ENCODE results near the gene SH3D19. TPM values are rescaled to one million over a fixed set of nuclear protein-coding genes. Genes with fewer than 3 reads are reported as not detected.
A peak's percentile ranks its signal among the peaks of the same experiment; 100 is the strongest.

SH3D19 gene
- total and polyA plus RNA-seq, 8 donors = 11.0 to 129 (median 67.1) TPM

DNA sequence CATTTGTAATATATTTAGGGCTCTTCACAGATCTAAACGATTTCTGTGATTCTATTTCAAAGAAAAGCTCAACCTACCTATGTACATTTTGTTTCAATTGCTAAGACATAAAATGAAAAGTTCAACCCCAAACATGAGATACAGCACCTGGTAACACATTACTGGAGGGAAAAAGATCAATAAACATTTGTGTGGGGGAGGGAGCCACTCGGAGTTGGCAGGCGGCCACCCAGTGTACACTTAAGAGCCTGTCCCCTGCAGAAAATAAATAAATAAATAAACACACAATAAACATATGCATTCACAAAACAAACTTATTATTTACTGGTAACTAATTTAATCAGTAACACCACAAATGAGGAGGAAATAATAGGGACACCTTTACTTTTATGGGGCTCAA is 29.2 kb downstream of the SH3D19 start:
- no peak overlapping the region for H3K27ac ChIP-seq
- WGBS, 5 donors = 32 to 46% (median 43%) methylated on average over 3 of the region's 3 CpGs
- peak in 1 of 2 donors; percentile 36 for DNase-seq
- H3K4me1 ChIP-seq = peaks cover 0 to 28% (median 12%) of the 10 kb centered on the region in 4 donors
- peaks cover 0 to 9% (median 0%) of the 10 kb centered on the region in 4 donors for H3K36me3 ChIP-seq
- no peak overlapping the region for H3K4me3 ChIP-seq
- no peaks in the 10 kb centered on the region for H3K27me3 ChIP-seq
- intact Hi-C loops (cut with DNase I; ENCODE audit: low total_unique reads) = no loop called here
- TF ChIP-seq EP300 (IDR thresholded peaks at IDR 0.05) (no peak), POLR2A (IDR thresholded peaks at IDR 0.05) (no peak), POLR2AphosphoS5 (IDR thresholded peaks at IDR 0.05) (no peak)
- TF ChIP-seq, protein P1, sequence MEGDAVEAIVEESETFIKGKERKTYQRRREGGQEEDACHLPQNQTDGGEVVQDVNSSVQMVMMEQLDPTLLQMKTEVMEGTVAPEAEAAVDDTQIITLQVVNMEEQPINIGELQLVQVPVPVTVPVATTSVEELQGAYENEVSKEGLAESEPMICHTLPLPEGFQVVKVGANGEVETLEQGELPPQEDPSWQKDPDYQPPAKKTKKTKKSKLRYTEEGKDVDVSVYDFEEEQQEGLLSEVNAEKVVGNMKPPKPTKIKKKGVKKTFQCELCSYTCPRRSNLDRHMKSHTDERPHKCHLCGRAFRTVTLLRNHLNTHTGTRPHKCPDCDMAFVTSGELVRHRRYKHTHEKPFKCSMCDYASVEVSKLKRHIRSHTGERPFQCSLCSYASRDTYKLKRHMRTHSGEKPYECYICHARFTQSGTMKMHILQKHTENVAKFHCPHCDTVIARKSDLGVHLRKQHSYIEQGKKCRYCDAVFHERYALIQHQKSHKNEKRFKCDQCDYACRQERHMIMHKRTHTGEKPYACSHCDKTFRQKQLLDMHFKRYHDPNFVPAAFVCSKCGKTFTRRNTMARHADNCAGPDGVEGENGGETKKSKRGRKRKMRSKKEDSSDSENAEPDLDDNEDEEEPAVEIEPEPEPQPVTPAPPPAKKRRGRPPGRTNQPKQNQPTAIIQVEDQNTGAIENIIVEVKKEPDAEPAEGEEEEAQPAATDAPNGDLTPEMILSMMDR (IDR thresholded peaks at IDR 0.05) = no peak
- no peaks in the 10 kb centered on the region for H3K9me3 ChIP-seq

DNA sequence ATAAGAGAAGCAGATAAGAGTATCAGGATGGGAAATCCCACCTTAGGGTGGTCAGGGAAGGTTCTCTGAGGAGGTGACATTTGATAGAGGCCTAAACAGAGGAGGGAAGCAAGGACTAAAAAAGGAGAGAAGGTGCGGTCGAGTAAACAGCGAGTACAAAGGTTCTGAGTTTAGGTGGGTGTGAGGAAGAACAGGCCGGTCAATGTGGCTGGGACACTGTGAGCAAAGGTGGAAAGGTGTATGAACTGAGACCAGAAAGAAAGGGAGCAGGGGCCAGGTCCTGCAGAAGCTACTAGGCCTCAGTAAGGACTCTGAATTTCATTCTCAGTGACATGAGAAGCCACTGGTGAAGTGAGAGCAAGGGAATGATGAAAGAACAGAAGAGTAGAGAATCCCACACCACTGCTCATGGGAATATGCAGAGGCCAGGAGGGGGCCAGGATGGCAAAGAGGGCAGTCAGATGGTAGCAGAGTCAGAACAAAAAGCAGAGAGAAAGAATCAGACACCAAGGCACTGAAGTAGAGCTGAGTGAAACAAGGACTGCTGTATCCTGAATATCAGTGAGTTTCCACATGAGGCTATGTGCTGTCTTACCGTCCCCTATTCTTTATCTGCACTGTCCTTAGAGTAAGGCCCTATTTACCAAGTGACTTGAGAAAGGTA is 30.4 kb downstream of the SH3D19 start:
- 65 to 89% (median 82%) methylated on average over 5 of the region's 5 CpGs for WGBS, 5 donors
- intact Hi-C loops (cut with DNase I; ENCODE audit: low total_unique reads) = no loop called here
- H3K27me3 ChIP-seq = no peaks in the 10 kb centered on the region
- peaks cover 0 to 9% (median 0%) of the 10 kb centered on the region in 4 donors for H3K36me3 ChIP-seq
- no peak overlapping the region for H3K27ac ChIP-seq
- peaks cover 0 to 28% (median 12%) of the 10 kb centered on the region in 4 donors for H3K4me1 ChIP-seq
- no peak for DNase-seq
- no peak overlapping the region for H3K4me3 ChIP-seq
- no peak for TF ChIP-seq EP300 (IDR thresholded peaks at IDR 0.05)
- TF ChIP-seq POLR2AphosphoS5 (IDR thresholded peaks at IDR 0.05) = no peak
- TF ChIP-seq, protein P1 (IDR thresholded peaks at IDR 0.05) = no peak
- TF ChIP-seq POLR2A (IDR thresholded peaks at IDR 0.05) = no peak
- no peaks in the 10 kb centered on the region for H3K9me3 ChIP-seq

DNA sequence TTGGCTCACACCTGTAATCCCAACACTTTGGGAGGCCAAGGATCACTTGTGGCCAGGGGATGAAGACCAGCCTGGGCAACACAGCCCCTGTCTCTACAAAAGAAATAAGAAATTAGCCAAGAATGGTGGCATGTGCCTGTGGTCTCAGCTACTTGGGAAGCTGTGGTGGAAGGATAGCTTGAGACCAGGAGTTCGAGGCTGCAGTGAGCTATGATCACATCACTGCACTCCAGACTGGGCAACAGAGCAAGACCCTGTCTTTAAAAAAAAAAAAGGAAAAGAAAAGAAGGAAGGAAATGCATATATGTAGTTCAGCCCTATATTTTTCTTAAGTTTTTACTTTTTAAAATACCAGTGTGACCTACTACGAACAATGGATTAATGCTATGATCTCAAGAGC is 33.4 kb downstream of the SH3D19 start:
- peaks cover 0 to 9% (median 0%) of the 10 kb centered on the region in 4 donors for H3K36me3 ChIP-seq
- no peaks in the 10 kb centered on the region for H3K27me3 ChIP-seq
- H3K4me1 ChIP-seq = peaks cover 0 to 24% (median 10%) of the 10 kb centered on the region in 4 donors
- intact Hi-C loops (cut with DNase I; ENCODE audit: low total_unique reads) = no loop called here
- H3K4me3 ChIP-seq = no peak overlapping the region
- TF ChIP-seq, protein P1 (IDR thresholded peaks at IDR 0.05) = no peak
- no peak for TF ChIP-seq EP300 (IDR thresholded peaks at IDR 0.05)
- TF ChIP-seq POLR2AphosphoS5 (IDR thresholded peaks at IDR 0.05) = no peak
- no peak for TF ChIP-seq POLR2A (IDR thresholded peaks at IDR 0.05)
- H3K9me3 ChIP-seq = no peaks in the 10 kb centered on the region
- 93 to 98% (median 96%) methylated on average over 2 of the region's 2 CpGs for WGBS, 5 donors
- no peak overlapping the region for H3K27ac ChIP-seq
- DNase-seq = no peak

DNA sequence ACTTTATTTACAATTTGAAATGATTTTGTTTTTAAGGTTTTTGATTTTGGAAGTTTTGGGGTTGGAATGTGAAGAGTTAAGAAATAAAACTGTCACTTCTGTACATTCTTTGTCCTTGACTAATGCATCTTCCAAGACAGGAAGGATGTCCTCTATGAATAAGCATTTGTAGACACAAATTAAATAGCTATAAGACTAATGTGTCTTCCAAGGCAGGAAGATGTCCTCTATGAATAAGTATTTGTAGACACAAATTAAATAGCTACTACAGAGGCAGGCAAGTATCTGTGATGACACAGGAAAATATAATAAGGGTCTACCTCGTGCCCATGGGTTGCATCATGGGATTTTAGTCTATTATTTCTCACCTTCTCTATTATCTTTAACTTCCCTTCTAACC is 33.9 kb downstream of the SH3D19 start:
- Histone ChIP-seq H3K27me3 (no peaks in the 10 kb centered on the region), H3K36me3 (peaks cover 0 to 9% (median 0%) of the 10 kb centered on the region in 4 donors), H3K27ac (no peak overlapping the region), H3K4me3 (no peak overlapping the region), H3K4me1 (peaks cover 0 to 18% (median 7%) of the 10 kb centered on the region in 4 donors), H3K9me3 (no peaks in the 10 kb centered on the region)
- WGBS, 5 donors = 56 to 80% (median 63%) methylated on average over 1 of the region's 1 CpG
- no peak for TF ChIP-seq POLR2AphosphoS5 (IDR thresholded peaks at IDR 0.05)
- no peak for TF ChIP-seq POLR2A (IDR thresholded peaks at IDR 0.05)
- no peak for TF ChIP-seq EP300 (IDR thresholded peaks at IDR 0.05)
- TF ChIP-seq, protein P1 (IDR thresholded peaks at IDR 0.05) = no peak
- intact Hi-C loops (cut with DNase I; ENCODE audit: low total_unique reads) = no loop called here
- DNase-seq = no peak
